Muscle of back (tissue), 11 donors: ENCODE results near the gene PNPO. TPM values are rescaled to one million over a fixed set of nuclear protein-coding genes. Genes with fewer than 3 reads are reported as not detected.
"Not testable (repeated sequence)": the region's sequence is repeated elsewhere in the genome, so short reads cannot be mapped to it uniquely, and the experiment has no call there.

Source experiments
- DNase-seq, 3 donors: peaks; one replicate each; pipeline versions ENCODE4 v3.0.0 to v3.0.0-alpha.2; 2013
- polyA plus RNA-seq, 10 donors: library from polyadenylated mRNA; unstranded; fragments of 120-200 nt; gene quantifications; one replicate each; pipeline ENCODE4 v1.2.1, GENCODE V29; 2013; ENCODE audit not compliant: insufficient read length in 10 of 10

The PNPO gene
- polyA plus RNA-seq, 10 donors, result 7.6 to 13.7 (median 9.3) TPM

DNA sequence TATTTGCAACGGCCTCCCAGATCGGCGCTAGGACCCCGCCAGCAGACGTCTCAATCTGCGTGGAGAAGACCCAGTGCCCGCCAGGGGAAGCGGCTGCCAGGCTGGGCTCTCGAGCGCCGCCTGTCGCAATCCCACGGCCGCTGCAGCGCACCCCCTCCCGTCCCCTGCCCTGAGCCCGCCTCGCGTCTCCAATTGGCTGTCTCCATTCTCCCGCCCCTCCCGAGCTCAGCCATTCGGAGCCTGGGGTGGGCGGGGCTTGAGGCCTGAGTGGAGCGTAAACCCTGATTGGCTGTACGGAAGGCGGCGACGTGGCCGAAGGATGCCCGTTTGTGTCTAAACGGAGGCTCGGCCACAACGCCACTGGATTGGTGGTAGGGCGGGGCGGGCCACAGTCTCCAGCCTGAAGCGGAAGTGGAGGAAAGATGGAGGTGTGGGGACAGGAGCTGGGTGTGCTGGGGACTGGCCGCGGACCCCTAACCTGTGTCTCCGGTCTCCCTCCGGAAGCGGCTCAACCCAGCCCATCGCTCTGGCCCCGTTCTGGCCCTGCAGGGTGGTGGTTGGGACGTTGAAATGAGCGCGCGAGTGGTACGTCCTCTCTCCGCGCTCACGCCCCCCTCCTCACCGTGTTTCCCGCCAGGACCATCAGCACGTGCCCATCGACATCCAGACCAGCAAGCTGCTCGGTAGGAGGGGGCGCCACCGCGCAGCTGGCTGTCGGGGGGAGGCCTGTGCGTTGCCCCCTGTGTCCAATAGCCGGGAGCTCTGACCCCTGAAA is 29.5 kb downstream of the PNPO start, which contains the start of gene CDK5RAP3:
Gene CDK5RAP3 (plus strand): TSS at position 389 of the 775 bp plus-strand sequence. CDS start 34 bp downstream, at position 423.
- DNase-seq, result peak; percentile 100

DNA sequence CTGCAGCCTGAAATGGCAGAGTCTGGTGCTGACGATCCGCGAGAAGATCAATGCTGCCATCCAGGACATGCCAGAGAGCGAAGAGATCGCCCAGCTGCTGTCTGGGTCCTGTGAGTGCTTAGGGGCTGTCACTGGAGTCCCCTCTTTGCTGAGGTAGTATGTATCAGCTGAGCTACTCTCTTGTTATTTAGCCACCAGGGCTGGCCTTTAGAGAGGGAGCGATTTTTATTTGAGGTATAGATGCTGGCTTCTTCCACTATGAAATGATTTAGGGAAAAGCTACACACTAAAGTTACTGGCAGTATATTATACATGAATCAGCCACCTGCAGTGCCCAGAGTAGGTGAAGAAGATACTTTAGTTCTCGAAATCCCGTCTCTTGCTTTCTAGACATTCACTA is 32.2 kb downstream of the PNPO start:
- no peak for DNase-seq

DNA sequence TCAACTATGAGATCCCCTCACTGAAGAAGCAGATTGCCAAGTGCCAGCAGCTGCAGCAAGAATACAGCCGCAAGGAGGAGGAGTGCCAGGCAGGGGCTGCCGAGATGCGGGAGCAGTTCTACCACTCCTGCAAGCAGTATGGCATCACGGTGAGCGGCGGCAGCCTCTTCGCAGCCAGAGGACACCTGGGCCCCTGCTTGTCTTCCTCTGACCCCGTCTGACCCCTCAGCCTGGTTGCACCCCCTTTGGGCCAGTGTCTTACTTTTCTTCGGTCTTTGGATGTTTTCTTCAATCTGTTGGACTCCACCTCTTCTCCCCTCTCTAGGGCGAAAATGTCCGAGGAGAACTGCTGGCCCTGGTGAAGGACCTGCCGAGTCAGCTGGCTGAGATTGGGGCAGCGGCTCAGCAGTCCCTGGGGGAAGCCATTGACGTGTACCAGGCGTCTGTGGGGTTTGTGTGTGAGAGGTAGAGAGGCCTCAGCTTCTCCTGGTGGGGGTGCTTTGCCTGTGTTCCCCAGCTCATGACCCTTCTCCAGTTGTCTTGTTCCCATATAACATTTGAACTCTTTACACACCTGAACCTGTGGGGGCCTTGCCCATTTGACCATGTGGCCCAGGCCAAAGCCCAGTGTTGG is 33.9 kb downstream of the PNPO start:
- DNase-seq, result no peak

DNA sequence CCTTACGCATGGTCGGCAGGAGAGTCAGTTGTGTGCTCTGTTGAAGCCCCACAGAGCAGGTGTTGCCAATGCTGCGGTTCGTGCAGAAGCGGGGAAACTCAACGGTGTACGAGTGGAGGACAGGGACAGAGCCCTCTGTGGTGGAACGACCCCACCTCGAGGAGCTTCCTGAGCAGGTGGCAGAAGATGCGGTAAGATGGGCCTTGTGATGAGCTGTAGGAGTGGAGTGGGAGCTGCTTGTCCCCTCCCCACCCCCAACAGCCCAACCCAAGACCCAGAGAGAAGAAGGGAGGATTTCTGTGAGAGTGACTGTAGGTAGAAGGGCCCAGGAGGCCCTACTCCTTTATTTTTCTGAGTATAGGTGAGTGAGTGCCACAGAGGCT is 34.4 kb downstream of the PNPO start:
- no peak for DNase-seq

DNA sequence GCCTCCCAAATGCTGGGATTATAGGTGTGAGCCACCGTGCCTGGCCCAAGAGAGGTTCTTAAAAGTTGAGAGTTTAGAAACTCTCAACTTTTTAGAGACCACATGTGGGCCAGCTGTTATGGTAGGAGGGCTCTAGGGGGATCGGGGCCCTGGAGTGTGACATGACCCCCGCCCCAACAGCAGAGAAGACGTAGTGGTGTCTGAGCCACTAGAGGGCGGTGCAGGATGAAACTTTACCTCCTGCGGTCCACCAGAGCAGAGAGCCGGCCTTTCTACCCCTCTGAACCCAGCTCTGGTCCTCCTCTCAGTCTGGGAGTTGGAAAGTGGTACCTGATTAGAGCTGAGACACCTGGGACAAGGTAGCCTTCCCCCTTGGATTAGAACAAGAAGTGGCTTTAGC is 37.0 kb downstream of the PNPO start:
- peak; percentile 30 to 76 (median 50) for DNase-seq

DNA sequence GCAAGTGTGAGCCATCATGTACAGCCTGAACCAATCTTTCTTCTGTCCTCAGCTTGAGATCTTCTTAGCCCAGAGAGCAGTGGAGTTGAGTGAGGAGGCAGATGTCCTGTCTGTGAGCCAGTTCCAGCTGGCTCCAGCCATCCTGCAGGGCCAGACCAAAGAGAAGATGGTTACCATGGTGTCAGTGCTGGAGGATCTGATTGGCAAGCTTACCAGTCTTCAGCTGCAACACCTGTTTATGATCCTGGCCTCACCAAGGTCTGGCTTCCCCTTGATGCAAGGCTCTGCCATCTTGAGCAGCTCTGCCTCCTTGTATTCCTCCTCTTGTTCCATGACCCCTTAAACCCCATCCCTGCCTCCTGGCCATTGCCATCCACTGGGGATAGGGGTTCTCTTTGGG is 39.2 kb downstream of the PNPO start:
- no peak for DNase-seq

DNA sequence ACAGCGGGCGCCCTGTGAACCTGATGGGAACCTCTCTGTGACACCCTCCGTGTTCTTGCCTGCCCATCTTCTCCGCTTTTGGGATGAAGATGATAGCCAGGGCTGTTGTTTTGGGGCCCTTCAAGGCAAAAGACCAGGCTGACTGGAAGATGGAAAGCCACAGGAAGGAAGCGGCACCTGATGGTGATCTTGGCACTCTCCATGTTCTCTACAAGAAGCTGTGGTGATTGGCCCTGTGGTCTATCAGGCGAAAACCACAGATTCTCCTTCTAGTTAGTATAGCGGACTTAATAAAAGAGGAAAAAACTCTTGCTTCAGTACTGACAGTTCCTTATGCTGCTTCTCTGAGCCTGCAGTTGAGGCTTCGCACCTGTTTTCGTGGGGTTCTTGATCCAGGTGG is 40.1 kb downstream of the PNPO start:
- no peak for DNase-seq

DNA sequence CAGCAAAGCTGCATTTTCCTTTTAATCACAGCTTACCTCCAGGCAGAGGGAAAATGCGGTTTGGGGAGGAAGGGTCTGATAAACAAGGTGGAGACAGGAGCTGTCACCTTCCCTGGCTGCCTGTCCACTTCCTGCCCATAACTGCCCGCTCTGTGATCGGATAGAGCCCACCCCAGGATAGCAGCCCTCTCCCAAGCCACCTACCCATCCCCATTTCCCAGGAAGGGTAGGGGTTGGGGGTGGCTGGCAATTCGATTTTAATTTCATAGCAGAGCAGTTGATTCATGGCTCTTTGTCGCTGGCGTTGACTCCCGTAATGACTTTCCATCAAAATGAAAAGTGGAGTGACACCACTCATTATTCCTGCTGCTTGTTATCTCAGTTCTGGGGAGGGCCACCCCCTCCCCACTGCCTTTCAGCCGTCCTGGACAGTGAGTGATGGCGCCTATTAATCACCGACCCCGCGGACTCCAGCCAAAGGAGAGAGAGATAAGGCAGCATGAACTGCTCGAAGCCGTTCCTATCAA is 40.8 kb downstream of the PNPO start:
- no peak for DNase-seq

DNA sequence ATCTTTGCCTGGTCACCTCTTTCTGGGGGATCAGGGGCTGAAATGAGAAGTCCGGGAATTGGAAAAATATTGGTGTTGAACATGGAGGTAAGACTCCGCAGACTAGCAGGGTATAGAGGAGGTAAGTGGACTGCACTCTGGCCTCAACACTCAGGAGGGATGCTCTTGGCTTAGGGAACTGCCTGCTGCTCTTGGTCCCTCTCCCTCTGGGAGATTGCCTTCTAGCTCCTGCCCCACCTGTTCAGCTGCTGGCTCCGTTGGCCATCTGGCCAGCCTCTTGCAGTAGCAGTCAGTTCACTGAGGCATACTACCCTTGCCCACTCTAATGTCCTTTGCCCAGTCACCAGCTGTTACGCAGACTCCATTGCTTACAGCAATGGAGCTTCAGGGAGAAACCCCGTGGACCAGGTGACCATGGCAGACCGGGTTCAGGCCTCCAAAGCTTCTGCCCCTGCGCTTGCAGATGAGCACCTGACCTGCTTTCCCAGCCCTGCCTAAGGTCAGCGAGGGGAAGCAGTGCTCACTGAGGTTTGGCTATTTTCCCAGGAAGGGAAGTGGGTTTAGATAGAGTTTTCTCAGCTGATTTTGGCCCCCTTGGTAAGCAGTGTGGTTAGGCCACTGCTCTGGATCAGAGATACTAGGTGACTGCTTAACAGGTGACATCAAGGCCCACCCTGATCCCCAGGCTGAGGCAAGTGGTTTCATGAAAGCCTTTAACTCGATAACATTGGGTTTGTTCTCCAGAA is 41.4 kb downstream of the PNPO start:
- DNase-seq, result no peak

DNA sequence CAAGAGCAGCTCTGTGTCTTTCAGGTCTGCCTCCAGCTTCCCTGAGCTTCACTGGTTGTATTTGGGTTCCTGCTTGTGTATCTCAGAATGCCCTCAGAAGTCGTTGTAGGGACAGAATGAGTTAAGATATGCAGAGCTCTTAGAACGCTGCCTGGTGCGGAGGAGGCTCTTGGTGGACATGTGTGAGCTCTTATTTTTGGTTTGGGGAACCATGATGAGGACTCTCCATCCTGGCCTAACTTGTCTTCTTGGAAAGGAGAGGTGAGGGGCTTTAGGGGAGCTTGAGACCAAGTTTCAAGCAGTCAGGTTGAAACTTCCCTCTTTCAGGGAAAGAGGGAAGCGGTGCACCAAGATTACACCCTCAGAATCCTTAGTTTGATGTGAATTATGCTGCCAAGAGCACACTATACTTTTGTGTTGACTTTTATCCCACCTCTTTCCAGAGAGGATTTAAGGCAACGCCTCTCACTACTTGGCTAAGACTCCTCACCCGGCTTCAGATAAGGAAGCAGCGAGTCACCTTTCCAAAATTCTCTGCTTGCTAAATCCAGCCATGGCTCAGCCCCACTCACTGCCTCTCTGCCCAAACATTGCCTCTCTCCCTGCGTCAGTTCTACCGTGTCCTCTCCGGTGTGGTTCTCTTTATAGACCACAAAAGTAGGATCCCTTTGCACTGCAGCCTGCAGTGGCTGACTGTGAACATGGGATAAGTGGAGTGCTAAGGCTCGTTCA is 42.3 kb downstream of the PNPO start:
- no peak for DNase-seq

DNA sequence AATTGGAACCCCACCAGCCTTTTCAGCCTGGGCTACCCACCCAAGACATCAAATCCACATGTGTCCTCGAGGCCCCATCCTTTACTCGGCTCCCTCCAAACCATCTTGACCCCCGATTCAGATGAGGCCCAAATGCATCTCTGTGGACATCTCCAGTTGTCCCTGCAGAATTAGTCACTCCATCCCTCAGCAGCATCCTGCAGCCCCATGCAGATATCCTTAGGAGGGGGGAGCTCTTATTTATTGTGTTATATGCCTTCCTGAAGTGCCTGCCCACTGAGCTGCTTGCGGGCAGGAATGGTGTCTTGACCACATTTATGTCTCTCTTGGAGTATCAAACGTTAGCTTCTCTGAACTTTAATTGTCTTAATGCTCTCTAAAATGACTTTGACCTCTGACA is 45.1 kb downstream of the PNPO start:
- DNase-seq, result no peak

DNA sequence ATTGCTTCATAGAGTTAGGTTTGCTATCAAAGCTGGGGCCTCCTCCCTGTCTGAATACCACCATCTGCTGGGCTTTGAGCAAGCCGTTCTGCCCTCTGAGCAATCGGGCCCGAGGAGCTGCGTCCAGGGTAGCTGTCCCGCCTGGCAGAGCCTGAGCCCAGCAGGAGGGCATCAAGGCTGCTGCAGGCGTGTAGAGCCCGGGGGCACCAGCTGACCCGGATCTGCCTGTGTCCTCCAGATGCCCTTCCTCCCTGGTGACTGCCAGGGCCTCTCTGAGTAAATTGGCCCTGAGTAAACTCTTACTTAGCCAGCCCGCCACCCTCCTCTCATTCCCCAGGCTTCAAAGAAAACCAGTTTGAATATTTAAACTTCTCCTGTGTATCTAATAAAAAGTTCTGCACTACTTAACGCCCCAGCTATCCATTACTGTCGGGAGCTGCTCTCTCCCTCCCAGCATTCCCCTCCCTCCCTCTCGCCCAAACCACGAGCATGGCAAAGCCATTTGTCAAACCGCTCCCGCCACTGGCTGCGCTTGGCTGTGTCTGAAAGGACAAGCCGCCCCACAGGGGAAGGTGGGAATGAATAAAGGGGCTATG is 46.0 kb downstream of the PNPO start:
- peak in 1 of 3 donors; percentile 26 for DNase-seq

DNA sequence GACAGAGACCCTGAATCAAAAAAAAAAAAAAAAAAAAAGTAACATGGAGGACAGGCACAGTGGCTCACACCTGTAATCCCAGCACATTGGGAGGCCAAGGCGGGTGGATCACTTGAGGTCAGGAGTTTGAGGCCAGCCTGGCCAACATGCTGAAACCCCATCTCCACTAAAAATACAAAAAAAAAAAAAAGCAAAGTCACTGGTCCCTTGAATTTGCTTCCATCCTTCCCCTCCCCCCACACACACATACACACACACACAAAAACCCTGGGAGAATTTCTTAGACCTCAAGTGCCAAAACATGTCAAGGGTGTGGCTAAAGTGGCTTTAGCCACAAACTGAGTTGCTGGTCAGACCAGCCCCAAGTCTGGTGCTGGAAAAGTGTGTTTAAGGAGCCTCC is 47.1 kb downstream of the PNPO start:
- not testable (repeated sequence) for DNase-seq

DNA sequence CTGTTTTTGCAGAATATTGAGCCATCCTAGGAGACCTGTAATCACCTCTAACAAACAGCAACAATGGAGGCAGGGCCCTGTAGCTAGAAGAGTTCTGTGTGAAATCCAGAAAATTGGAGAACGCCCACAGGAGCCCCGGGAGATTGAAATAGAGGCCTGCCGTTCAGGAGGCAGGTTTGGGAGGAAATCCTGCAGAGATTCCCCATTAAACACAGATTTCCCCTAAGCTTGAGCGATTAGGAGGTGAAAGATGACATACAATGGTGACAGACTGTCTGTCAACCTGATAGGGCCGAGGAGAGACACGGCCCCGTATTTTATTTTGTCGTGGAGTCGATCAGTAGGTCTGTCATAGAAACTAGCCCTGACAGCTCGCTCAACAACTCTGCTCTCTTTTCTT is 47.8 kb downstream of the PNPO start:
- no peak for DNase-seq

DNA sequence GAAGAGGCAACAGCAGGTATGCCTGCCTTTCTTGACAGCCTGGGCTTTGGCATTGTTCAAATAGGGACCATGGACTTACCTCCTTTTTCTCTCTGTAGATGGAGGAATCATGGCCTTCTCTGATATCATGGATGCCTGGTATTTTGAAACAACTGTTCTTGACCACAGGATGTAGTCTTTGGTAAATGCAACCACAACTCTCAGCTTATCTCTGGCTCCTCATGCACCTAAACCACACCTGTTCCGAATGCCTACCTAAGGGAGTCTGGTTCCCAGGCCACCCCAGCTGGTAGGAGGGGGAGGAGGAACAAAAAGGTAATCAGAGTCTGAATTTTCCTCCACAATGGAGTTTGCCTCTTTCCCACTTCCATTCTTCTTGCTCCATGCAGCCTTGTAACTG is 48.3 kb downstream of the PNPO start:
- no peak for DNase-seq

DNA sequence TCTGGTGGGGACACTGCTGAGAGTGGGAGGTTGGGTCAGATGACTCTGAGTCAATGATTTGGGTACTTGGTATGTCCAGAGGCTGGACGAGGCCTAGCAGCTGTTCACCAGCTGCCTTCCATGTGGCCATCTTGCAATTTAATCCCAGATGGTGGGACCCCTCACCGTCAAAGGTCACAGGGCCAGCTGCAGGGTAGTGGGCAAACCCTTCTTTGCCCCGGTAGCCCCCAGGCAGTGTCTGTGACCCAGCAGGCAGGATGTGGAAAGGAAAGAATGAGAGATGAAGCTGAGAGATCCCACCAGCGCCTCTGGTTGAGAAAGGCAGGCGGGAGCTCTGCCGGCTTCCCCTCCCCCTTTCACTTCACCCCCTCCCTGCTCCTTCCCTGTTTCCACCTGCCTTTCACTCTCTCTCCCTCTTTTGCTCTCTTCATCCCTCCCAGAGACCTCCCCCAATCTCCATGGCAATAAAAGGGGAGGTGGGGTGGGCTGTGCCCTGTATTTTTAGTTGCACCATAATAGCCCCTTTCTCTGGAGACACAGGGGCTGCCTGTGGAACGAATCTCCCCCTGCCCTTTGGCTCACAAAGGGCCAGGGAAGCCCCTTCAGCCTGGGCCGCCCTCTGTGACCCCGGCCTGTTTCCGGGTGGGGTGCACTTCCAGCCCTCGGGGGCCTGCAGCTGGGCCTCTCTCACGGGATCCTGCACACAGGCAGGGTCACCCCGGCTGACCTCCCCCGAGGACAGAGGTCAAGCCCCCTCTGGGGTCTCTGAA is 49.8 kb downstream of the PNPO start:
- peak in 1 of 3 donors; percentile 26 for DNase-seq

DNA sequence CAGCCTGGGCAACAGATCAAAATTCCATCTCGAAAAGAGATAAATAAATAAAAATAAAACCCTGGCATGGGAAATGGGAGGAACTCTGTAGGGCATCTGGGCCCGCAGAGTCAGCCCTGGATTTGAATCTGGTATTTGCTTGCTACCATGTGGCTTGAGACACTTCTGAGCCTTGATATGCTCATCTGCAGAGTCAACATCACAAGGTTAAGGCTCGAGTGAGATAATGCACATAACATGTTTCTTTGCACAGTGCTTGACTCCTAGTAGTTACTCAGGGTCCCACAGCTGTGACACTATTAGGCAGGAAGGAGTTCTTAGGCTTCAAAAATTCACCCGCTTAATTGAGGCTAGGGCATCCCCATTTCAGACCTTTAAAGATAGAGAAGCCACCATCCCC is 50.8 kb downstream of the PNPO start:
- DNase-seq, result no peak

DNA sequence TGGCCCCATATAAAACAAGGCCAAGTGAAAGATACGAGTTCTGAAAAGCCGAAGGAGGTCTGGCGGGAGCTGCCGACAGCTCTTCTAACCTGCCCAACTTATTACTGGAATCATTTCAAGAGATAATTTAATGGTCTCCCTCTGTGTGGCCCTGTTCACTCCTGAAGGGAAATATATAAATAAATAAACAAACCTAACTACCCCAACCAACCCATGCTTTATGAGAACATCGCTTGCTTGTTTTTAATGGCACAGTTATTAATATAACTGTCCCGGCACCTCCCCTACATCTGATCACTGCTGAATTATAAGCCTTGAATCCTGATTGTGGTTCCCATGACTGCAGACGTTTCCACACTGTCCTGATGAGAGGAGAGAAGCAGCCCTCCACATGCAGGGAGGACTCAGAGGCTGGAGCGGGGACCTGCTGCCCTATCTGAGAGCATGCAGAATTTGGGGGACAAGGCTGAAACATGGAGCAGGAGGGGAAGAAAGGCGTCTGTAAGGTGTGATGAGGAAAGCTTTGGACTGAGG is 51.7 kb downstream of the PNPO start:
- no peak for DNase-seq

DNA sequence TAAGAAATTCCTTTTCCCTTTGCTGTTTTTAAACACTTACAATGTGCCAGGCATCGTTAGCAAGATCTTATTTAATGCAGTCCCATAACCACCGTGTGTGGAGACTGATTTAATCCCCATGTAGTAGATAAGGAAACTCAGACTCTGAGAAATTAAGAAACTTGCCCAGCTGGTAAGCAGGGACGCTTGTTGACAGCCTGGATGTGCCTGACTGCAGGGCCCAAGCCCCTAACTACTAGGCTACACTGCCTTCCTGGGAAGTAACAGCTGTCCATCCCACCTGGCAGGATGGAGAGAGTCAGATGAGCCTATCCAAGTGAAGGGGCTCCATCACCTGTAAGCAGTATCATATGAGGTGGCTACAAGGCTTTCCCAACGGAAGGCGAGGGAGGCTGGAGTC is 52.6 kb downstream of the PNPO start:
- DNase-seq, result no peak

DNA sequence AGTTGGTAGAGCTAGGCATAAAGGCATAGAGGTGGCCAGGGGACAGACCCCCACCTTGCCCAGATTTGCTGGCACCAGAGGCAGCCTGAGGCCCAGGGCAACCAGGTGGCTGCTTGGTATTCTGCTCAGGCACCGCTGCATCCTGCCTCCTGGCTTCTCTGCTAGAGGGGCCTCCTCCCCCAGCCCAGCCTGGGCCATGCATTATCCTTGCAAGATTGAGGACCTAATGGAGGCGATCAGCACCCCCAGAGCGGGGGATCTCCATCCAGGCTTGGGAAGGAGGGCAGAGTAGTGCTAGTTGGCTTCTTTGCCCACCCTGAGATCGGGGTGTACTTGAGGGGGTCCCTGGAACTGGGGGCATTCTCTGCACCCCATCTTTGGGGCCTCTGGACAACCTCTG is 53.4 kb downstream of the PNPO start:
- DNase-seq, result no peak
